Esophagus squamous epithelium (tissue), 5 donors: Measurements from ENCODE around the gene PAPLN. TPM values are rescaled to one million over a fixed set of nuclear protein-coding genes. Genes with fewer than 3 reads are reported as not detected.
A peak's percentile ranks its signal among the peaks of the same experiment; 100 is the strongest.

Source experiments
- DNase-seq: peaks from one replicate; lab custom pipeline; 2025; lab: John Stamatoyannopoulos, UW
- H3K27ac ChIP-seq, 4 donors: fragments of 200-600 bp; sonication (generic); one replicate each; pipeline ENCODE4 v1.5.1; 2016 to 2019; ENCODE audit warnings: mild to moderate bottlenecking in 1 of 4
- H3K27me3 ChIP-seq, 4 donors: fragments of 200-600 bp; sonication (generic); 1 replicate in 3 of 4; 2 replicates in 1 of 4; pipeline versions ENCODE4 v1.5.1 to v1.6.0; 2017 to 2021; ENCODE audit warnings: antibody characterized with exemption in 1 of 4
- H3K36me3 ChIP-seq, 3 donors: fragments of 200-600 bp; sonication (generic); one replicate each; pipeline ENCODE4 v1.5.1; 2016 to 2019
- H3K4me1 ChIP-seq, 3 donors: fragments of 200-600 bp; sonication (generic); one replicate each; pipeline ENCODE4 v1.5.1; 2017 to 2019
- H3K4me3 ChIP-seq, 4 donors: fragments of 200-600 bp; sonication (generic); 1 replicate in 3 of 4; 2 replicates in 1 of 4; pipeline ENCODE4 v1.5.1; 2016 to 2019; ENCODE audit warnings: mild to moderate bottlenecking in 2 of 4, moderate library complexity in 1 of 4
- H3K9me3 ChIP-seq, 3 donors: fragments of 200-600 bp; sonication (generic); one replicate each; pipeline ENCODE4 v1.5.1; 2016 to 2019
- CTCF ChIP-seq, 6 experiments: fragments of 450-650 bp in 4 of 6; fragments of 200-600 bp in 2 of 6; sonication (generic) in 2 of 6; IDR thresholded peaks; one replicate each; pipeline ENCODE4 v1.5.1; 2016 to 2019; ENCODE audit warnings: antibody characterized with exemption in 6 of 6, mild to moderate bottlenecking in 4 of 6, moderate library complexity in 4 of 6
- POLR2A ChIP-seq, 4 donors: fragments of 450-650 bp; IDR thresholded peaks; one replicate each; pipeline ENCODE4 v1.6.1; 2017; ENCODE audit warnings: antibody characterized with exemption in 4 of 4, mild to moderate bottlenecking in 4 of 4, moderate library complexity in 3 of 4
- WGBS, 2 donors: methylation state at CpG; one replicate each; pipeline ENCODE4 v1.1.5; 2018; 5-methylcytosine and 5-hydroxymethylcytosine counted together
- intact Hi-C: fragments of 100-400 bp; cut with DNase I; formaldehyde crosslinking; loops from one replicate; pipeline ENCODE4 v1.15.0; 2022
- total RNA-seq, 4 donors: library from RNA; depleted of rRNA; stranded (reverse); fragments of >200 nt; gene quantifications; one replicate each; pipeline ENCODE4 v1.1.0, GENCODE V29; 2016
- donor health status: DM: yes; HTN: yes; CAD: no.

Gene PAPLN
- total RNA-seq, 4 donors from 2014 or later, result 2.2 to 12.6 (median 5.4) TPM

GRCh38 chr14:73220634-73221033 lies 16.7 kb upstream of the PAPLN start:
- Histone ChIP-seq H3K27ac (no peak overlapping the region), H3K9me3 (no peaks in the 10 kb centered on the region), H3K4me1 (no peaks in the 10 kb centered on the region), H3K27me3 (no peaks in the 10 kb centered on the region), H3K36me3 (peaks cover 0 to 84% (median 27%) of the 10 kb centered on the region in 3 donors), H3K4me3 (no peak overlapping the region)
- TF ChIP-seq CTCF (IDR thresholded peaks at IDR 0.05), result no peak
- no peak for TF ChIP-seq POLR2A (IDR thresholded peaks at IDR 0.05)
- WGBS, 2 donors, result 96% methylated on average over 3 to 5 of the region's 5 CpGs
- intact Hi-C loops, result no loop called here
- DNase-seq, result no peak

GRCh38 chr14:73221945-73222344 lies 15.4 kb upstream of the PAPLN start:
- TF ChIP-seq POLR2A (IDR thresholded peaks at IDR 0.05) (no peak), CTCF (IDR thresholded peaks at IDR 0.05) (no peak)
- no peak for DNase-seq
- H3K36me3 ChIP-seq, result peaks cover 0 to 72% (median 22%) of the 10 kb centered on the region in 3 donors
- WGBS, 2 donors, result 57 to 83% methylated on average over 2 of the region's 2 CpGs
- no peak overlapping the region for H3K27ac ChIP-seq
- no peaks in the 10 kb centered on the region for H3K27me3 ChIP-seq
- no peaks in the 10 kb centered on the region for H3K4me1 ChIP-seq
- H3K9me3 ChIP-seq, result no peaks in the 10 kb centered on the region
- no peak overlapping the region for H3K4me3 ChIP-seq
- intact Hi-C loops, result no loop called here

GRCh38 chr14:73223049-73223448 lies 14.3 kb upstream of the PAPLN start:
- Histone ChIP-seq H3K4me1 (peaks cover 1 to 8% (median 7%) of the 10 kb centered on the region in 3 donors), H3K27ac (peak overlapping the region in 2 of 4 donors; percentile 54 to 70), H3K27me3 (no peaks in the 10 kb centered on the region), H3K9me3 (no peaks in the 10 kb centered on the region), H3K36me3 (peaks cover 0 to 61% (median 12%) of the 10 kb centered on the region in 3 donors), H3K4me3 (no peak overlapping the region)
- WGBS, 2 donors, result 52 to 59% methylated on average over 5 of the region's 5 CpGs
- DNase-seq, result no peak
- TF ChIP-seq POLR2A (IDR thresholded peaks at IDR 0.05), result no peak
- no peak for TF ChIP-seq CTCF (IDR thresholded peaks at IDR 0.05)
- intact Hi-C loops, result no loop called here

- DNase-seq, result no peak
- Histone ChIP-seq H3K27me3 (no peaks in the 10 kb centered on the region), H3K4me1 (peaks cover 11 to 22% (median 16%) of the 10 kb centered on the region in 3 donors), H3K4me3 (no peak overlapping the region), H3K36me3 (peaks cover 0 to 45% (median 3%) of the 10 kb centered on the region in 3 donors), H3K9me3 (no peaks in the 10 kb centered on the region), H3K27ac (no peak overlapping the region)
- intact Hi-C loops, result no loop called here
- TF ChIP-seq POLR2A (IDR thresholded peaks at IDR 0.05), result no peak
- TF ChIP-seq CTCF (IDR thresholded peaks at IDR 0.05), result no peak
- WGBS, 2 donors, result 77 to 87% methylated on average over 4 of the region's 4 CpGs
These were observed 11.8 kb upstream of the PAPLN start for GRCh38 chr14:73225496-73225895.

GRCh38 chr14:73227812-73228781 lies 9.2 kb upstream of the PAPLN start:
- no peak for DNase-seq
- Histone ChIP-seq H3K4me1 (peaks cover 11 to 31% (median 16%) of the 10 kb centered on the region in 3 donors), H3K27ac (peak overlapping the region in 3 of 4 donors; percentile 0 to 62 (median 59)), H3K9me3 (no peaks in the 10 kb centered on the region), H3K4me3 (peak overlapping the region in 1 of 4 donors; percentile 23), H3K36me3 (peaks cover 0 to 19% (median 0%) of the 10 kb centered on the region in 3 donors), H3K27me3 (no peaks in the 10 kb centered on the region)
- intact Hi-C loops, result no loop called here
- WGBS, 2 donors, result 29 to 30% methylated on average over 12 to 15 of the region's 25 CpGs
- TF ChIP-seq POLR2A (IDR thresholded peaks at IDR 0.05) (no peak), CTCF (IDR thresholded peaks at IDR 0.05) (no peak)
